PC-9 (cell line): ENCODE data around the gene LYRM9. TPM values are rescaled to one million over a fixed set of nuclear protein-coding genes. Genes with fewer than 3 reads are reported as not detected.

Source experiments
- BruUV-seq: library from RNA; stranded (reverse); fragments of 400-500 nt; replicated peaks from 2 replicates; lab custom pipeline; 2021; lab: Mats Ljungman, UMichigan
- CTCF ChIA-PET: fragments of 300-600 bp; sonication (Branson Sonifier 250); formaldehyde crosslinking; loops from one replicate; lab custom pipeline; 2022; ENCODE audit warnings: antibody characterized with exemption; lab: Charles Lee
- POLR2A ChIA-PET: fragments of 300-600 bp; sonication (Branson Sonifier 250); formaldehyde crosslinking; loops from one replicate; lab custom pipeline; 2022; ENCODE audit warnings: antibody characterized with exemption; ENCODE audit not compliant: unreplicated experiment; lab: Charles Lee
- DNase-seq, 2 experiments: peaks; one replicate each; pipeline versions ENCODE4 v3.0.0 to v3.0.0-alpha.2; 2015 to 2022; ENCODE audit warnings: mixed read lengths in 1 of 2
- H2AFZ ChIP-seq: fragments of 200-600 bp; sonication (generic); 2 replicates; pipeline ENCODE4 v1.8.1; 2017; ENCODE audit warnings: antibody characterized with exemption
- H3F3A ChIP-seq: fragments of 200-600 bp; sonication (generic); 2 replicates; pipeline ENCODE4 v1.8.1; 2017; ENCODE audit warnings: antibody characterized with exemption, mild to moderate bottlenecking, low read depth; ENCODE audit not compliant: insufficient read depth
- H3K27ac ChIP-seq: fragments of 200-600 bp; sonication (generic); 2 replicates; pipeline ENCODE4 v1.6.1; 2016; ENCODE audit warnings: mixed run types
- H3K27me3 ChIP-seq: fragments of 200-600 bp; sonication (generic); 2 replicates; pipeline ENCODE4 v1.6.1; 2016; ENCODE audit warnings: low read depth, mixed run types; ENCODE audit not compliant: insufficient read depth
- H3K36me3 ChIP-seq: fragments of 200-600 bp; sonication (generic); 2 replicates; pipeline ENCODE4 v1.6.1; 2016; ENCODE audit warnings: low read depth, mixed run types
- H3K4me1 ChIP-seq: fragments of 200-600 bp; sonication (generic); replicated peaks from 2 replicates; pipeline ENCODE4 v1.6.1; 2016; ENCODE audit warnings: mixed run types; ENCODE audit not compliant: insufficient read depth
- H3K4me2 ChIP-seq: fragments of 200-600 bp; sonication (generic); 2 replicates; pipeline ENCODE4 v1.6.1; 2017; ENCODE audit warnings: mixed run types
- H3K4me3 ChIP-seq: fragments of 200-600 bp; sonication (generic); 2 replicates; pipeline ENCODE4 v1.6.1; 2016; ENCODE audit warnings: mixed run types
- H3K79me2 ChIP-seq: fragments of 200-600 bp; sonication (generic); 2 replicates; pipeline ENCODE4 v1.6.1; 2017; ENCODE audit warnings: low read depth, mixed run types
- H3K9me2 ChIP-seq: fragments of 200-600 bp; sonication (generic); 2 replicates; pipeline ENCODE4 v1.8.1; 2017; ENCODE audit warnings: mild to moderate bottlenecking; ENCODE audit not compliant: insufficient read depth
- H3K9me3 ChIP-seq: fragments of 200-600 bp; sonication (generic); 2 replicates; pipeline ENCODE4 v1.8.1; 2016; ENCODE audit warnings: low read depth; ENCODE audit not compliant: insufficient read depth
- H4K20me1 ChIP-seq: fragments of 200-600 bp; sonication (generic); 2 replicates; pipeline ENCODE4 v1.8.1; 2017; ENCODE audit not compliant: insufficient read depth
- EZH2 ChIP-seq: fragments of 200-600 bp; sonication (generic); IDR thresholded peaks from 2 replicates; pipeline ENCODE4 v1.8.0; 2017; ENCODE audit warnings: antibody characterized with exemption, low read depth
- intact Hi-C: fragments of 100-400 bp; cut with micrococcal nuclease; formaldehyde crosslinking; loops from one replicate; pipeline ENCODE4 v1.10.0; 2022; ENCODE audit not compliant: unreplicated experiment
- total RNA-seq: library from RNA; stranded (reverse); gene quantifications from 2 replicates; pipeline ENCODE4 v1.2.3, GENCODE V29; 2021
- TF ChIP-seq, protein P1 (sequence below): fragments of 200-600 bp; sonication (generic); conservative IDR thresholded peaks from 2 replicates; pipeline ENCODE4 v1.6.1; 2017; ENCODE audit warnings: mixed run types, antibody characterized with exemption, mild to moderate bottlenecking, moderate library complexity

The LYRM9 gene
- total RNA-seq, 1 experiment from 2014 or later, result 7.6 TPM

DNA sequence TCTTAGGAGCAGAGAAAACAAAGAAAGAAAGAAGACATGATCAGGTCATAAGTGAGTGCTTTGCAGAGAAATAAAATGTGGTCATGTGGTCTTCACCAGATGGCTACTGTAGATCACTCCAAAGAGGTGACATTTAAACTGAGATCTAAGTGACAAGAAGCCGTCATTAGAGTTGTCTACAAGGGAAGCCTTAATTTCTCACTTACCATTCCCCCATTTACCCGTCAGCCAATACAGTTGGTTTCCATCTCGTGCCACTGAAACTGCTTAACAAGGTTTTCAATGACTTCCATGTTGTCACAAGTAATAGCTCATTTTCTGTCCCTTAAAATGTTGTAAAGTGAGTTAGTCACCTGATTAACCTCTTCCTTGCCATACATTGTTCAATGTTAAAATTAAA lies 6.4 kb upstream of the LYRM9 start:
- ChIA-PET POLR2A (no interaction called here), CTCF (no interaction called here)
- Histone ChIP-seq H3K36me3 (no peaks in the 10 kb centered on the region), H3K4me1 (no peaks in the 10 kb centered on the region), H3F3A (no peaks in the 10 kb centered on the region), H3K9me3 (no peaks in the 10 kb centered on the region), H3K27me3 (peaks cover 25% of the 10 kb centered on the region), H3K4me3 (no peak overlapping the region), H3K79me2 (no peaks in the 10 kb centered on the region), H3K27ac (no peak overlapping the region), H4K20me1 (no peaks in the 10 kb centered on the region), H3K4me2 (no peak overlapping the region), H2AFZ (no peak overlapping the region), H3K9me2 (no peaks in the 10 kb centered on the region)
- BruUV-seq, result no TSS peak
- TF ChIP-seq EZH2, result no peak
- TF ChIP-seq, protein P1, sequence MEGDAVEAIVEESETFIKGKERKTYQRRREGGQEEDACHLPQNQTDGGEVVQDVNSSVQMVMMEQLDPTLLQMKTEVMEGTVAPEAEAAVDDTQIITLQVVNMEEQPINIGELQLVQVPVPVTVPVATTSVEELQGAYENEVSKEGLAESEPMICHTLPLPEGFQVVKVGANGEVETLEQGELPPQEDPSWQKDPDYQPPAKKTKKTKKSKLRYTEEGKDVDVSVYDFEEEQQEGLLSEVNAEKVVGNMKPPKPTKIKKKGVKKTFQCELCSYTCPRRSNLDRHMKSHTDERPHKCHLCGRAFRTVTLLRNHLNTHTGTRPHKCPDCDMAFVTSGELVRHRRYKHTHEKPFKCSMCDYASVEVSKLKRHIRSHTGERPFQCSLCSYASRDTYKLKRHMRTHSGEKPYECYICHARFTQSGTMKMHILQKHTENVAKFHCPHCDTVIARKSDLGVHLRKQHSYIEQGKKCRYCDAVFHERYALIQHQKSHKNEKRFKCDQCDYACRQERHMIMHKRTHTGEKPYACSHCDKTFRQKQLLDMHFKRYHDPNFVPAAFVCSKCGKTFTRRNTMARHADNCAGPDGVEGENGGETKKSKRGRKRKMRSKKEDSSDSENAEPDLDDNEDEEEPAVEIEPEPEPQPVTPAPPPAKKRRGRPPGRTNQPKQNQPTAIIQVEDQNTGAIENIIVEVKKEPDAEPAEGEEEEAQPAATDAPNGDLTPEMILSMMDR, result no peak
- intact Hi-C loops, result no loop called here
- no peak for DNase-seq

DNA sequence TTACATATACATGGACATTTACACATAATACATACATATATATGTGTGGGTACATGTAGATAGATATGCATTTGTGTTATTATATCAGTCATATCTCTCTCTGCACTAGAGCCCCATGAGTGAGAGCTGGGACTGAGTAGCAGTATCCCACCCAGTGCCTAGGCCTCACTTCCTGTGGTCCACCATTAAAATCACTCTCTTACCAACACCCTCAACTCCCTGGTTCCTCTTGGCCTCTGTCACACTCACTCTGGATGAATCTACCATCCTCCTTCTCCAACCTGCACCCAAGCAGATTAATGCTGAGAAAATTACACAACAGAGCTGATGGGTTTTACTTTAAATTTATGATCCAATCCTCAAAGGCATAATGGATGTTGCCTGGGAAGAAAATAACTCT lies 4.9 kb upstream of the LYRM9 start:
- no peaks in the 10 kb centered on the region for H3K9me2 ChIP-seq
- H3K27ac ChIP-seq, result no peak overlapping the region
- no peaks in the 10 kb centered on the region for H3K4me1 ChIP-seq
- no peaks in the 10 kb centered on the region for H4K20me1 ChIP-seq
- H2AFZ ChIP-seq, result no peak overlapping the region
- no peaks in the 10 kb centered on the region for H3K9me3 ChIP-seq
- peaks cover 10% of the 10 kb centered on the region for H3K27me3 ChIP-seq
- ChIA-PET POLR2A (interaction anchor here (0.7 kb wide), 1 partner anchor 82 kb away, joined by 5 read pairs; no protein-coding TSS in a partner anchor), CTCF (no interaction called here)
- intact Hi-C loops, result no loop called here
- no peaks in the 10 kb centered on the region for H3K79me2 ChIP-seq
- no peak for TF ChIP-seq EZH2
- TF ChIP-seq, protein P1, result no peak
- no peak for DNase-seq
- no TSS peak for BruUV-seq
- no peaks in the 10 kb centered on the region for H3K36me3 ChIP-seq
- H3K4me3 ChIP-seq, result no peak overlapping the region
- H3K4me2 ChIP-seq, result no peak overlapping the region
- no peaks in the 10 kb centered on the region for H3F3A ChIP-seq

GRCh38 chr17:27896701-27897100 lies 3.5 kb upstream of the LYRM9 start:
- Histone ChIP-seq H2AFZ (no peak overlapping the region), H4K20me1 (no peaks in the 10 kb centered on the region), H3K4me2 (no peak overlapping the region), H3K36me3 (no peaks in the 10 kb centered on the region), H3K27me3 (no peaks in the 10 kb centered on the region), H3K4me1 (peaks cover 6% of the 10 kb centered on the region; the same call in 1 of the 2 replicates), H3F3A (no peaks in the 10 kb centered on the region), H3K79me2 (no peaks in the 10 kb centered on the region), H3K27ac (no peak overlapping the region), H3K4me3 (no peak overlapping the region), H3K9me3 (no peaks in the 10 kb centered on the region), H3K9me2 (no peaks in the 10 kb centered on the region)
- POLR2A ChIA-PET, result no interaction called here
- DNase-seq, result no peak
- intact Hi-C loops, result no loop called here
- CTCF ChIA-PET, result no interaction called here
- no TSS peak for BruUV-seq
- TF ChIP-seq, protein P1, result no peak
- no peak for TF ChIP-seq EZH2
